Vagina (tissue), 2 donors: ENCODE measurements around the gene FGF3. TPM values are rescaled to one million over a fixed set of nuclear protein-coding genes. Genes with fewer than 3 reads are reported as not detected.

Experiments
- DNase-seq, 2 donors: peaks; one replicate each; pipeline ENCODE4 v3.0.0-alpha.2; 2017; ENCODE audit errors: extremely low spot score in 2 of 2
- H3K27ac ChIP-seq: fragments of 200-600 bp; sonication (generic); one replicate; pipeline ENCODE4 v1.5.1; 2019
- H3K27me3 ChIP-seq: fragments of 200-600 bp; sonication (generic); one replicate; pipeline ENCODE4 v1.5.1; 2019
- H3K36me3 ChIP-seq, 2 donors: fragments of 200-600 bp; sonication (generic); one replicate each; pipeline ENCODE4 v1.5.1; 2017 to 2019
- H3K4me1 ChIP-seq: fragments of 200-600 bp; sonication (generic); one replicate; pipeline ENCODE4 v1.5.1; 2019
- H3K4me3 ChIP-seq, 2 donors: fragments of 200-600 bp; sonication (generic); 1 replicate in 1 of 2; 2 replicates in 1 of 2; pipeline ENCODE4 v1.5.1; 2016 to 2019
- H3K9me3 ChIP-seq: fragments of 200-600 bp; sonication (generic); one replicate; pipeline ENCODE4 v1.5.1; 2019
- CTCF ChIP-seq, 3 experiments: fragments of 450-650 bp in 2 of 3; fragments of 200-600 bp in 1 of 3; sonication (generic) in 1 of 3; IDR thresholded peaks; one replicate each; pipeline ENCODE4 v1.5.1; 2017 to 2019; ENCODE audit warnings: antibody characterized with exemption in 3 of 3, mild to moderate bottlenecking in 2 of 3, moderate library complexity in 2 of 3
- POLR2A ChIP-seq, 2 donors: fragments of 450-650 bp; IDR thresholded peaks; one replicate each; pipeline ENCODE4 v1.6.1; 2017; ENCODE audit warnings: antibody characterized with exemption in 2 of 2, mild to moderate bottlenecking in 2 of 2, moderate library complexity in 2 of 2
- POLR2AphosphoS5 ChIP-seq, 2 donors: sonication (generic); formaldehyde crosslinking; IDR thresholded peaks; one replicate each; pipeline ENCODE4 v1.9.0; 2017; ENCODE audit warnings: antibody characterized with exemption in 2 of 2, mild to moderate bottlenecking in 2 of 2, low read depth in 1 of 2; ENCODE audit not compliant: insufficient read depth in 1 of 2
- intact Hi-C: fragments of 100-400 bp; cut with DNase I; formaldehyde crosslinking; loops from one replicate; pipeline ENCODE4 v1.15.1; 2023
- total RNA-seq: library from RNA; depleted of rRNA; stranded (reverse); fragments of >200 nt; gene quantifications from one replicate; pipeline ENCODE4 v1.2.3, GENCODE V29; 2016

FGF3 gene
- total RNA-seq, 1 donor from 2014 or later: not detected

- no peak for TF ChIP-seq POLR2AphosphoS5 (IDR thresholded peaks at IDR 0.05; ENCODE audit: insufficient read depth in 1 of 2, low read depth in 1 of 2)
- no peak for TF ChIP-seq POLR2A (IDR thresholded peaks at IDR 0.05)
- TF ChIP-seq CTCF (IDR thresholded peaks at IDR 0.05): no peak
- DNase-seq: no peak
- peaks cover 6% of the 10 kb centered on the region for H3K4me1 ChIP-seq
- H3K36me3 ChIP-seq: no peaks in the 10 kb centered on the region
- peaks cover 4% of the 10 kb centered on the region for H3K27me3 ChIP-seq
- H3K9me3 ChIP-seq: no peaks in the 10 kb centered on the region
- no peak overlapping the region for H3K4me3 ChIP-seq
- intact Hi-C loops: no loop called here
- no peak overlapping the region for H3K27ac ChIP-seq
These were observed 390 bp upstream of the FGF3 start for GRCh38 chr11:69819541-69820070.

GRCh38 chr11:69818231-69818602 lies 999 bp downstream of the FGF3 start:
- Histone ChIP-seq H3K27me3 (peaks cover 4% of the 10 kb centered on the region), H3K4me3 (no peak overlapping the region), H3K27ac (no peak overlapping the region), H3K4me1 (peaks cover 6% of the 10 kb centered on the region), H3K9me3 (no peaks in the 10 kb centered on the region), H3K36me3 (no peaks in the 10 kb centered on the region)
- no peak for DNase-seq
- TF ChIP-seq POLR2A (IDR thresholded peaks at IDR 0.05) (no peak), POLR2AphosphoS5 (IDR thresholded peaks at IDR 0.05; ENCODE audit: insufficient read depth in 1 of 2, low read depth in 1 of 2) (no peak), CTCF (IDR thresholded peaks at IDR 0.05) (no peak)
- intact Hi-C loops: no loop called here

- H3K4me1 ChIP-seq: peaks cover 6% of the 10 kb centered on the region
- DNase-seq: no peak
- H3K9me3 ChIP-seq: no peaks in the 10 kb centered on the region
- TF ChIP-seq CTCF (IDR thresholded peaks at IDR 0.05): no peak
- TF ChIP-seq POLR2AphosphoS5 (IDR thresholded peaks at IDR 0.05; ENCODE audit: insufficient read depth in 1 of 2, low read depth in 1 of 2): no peak
- no peak for TF ChIP-seq POLR2A (IDR thresholded peaks at IDR 0.05)
- no peak overlapping the region for H3K4me3 ChIP-seq
- H3K27ac ChIP-seq: no peak overlapping the region
- intact Hi-C loops: no loop called here
- peaks cover 4% of the 10 kb centered on the region for H3K27me3 ChIP-seq
- no peaks in the 10 kb centered on the region for H3K36me3 ChIP-seq
These were observed 1.7 kb downstream of the FGF3 start for GRCh38 chr11:69817265-69818230.

GRCh38 chr11:69816671-69817070 lies 2.5 kb downstream of the FGF3 start:
- H3K9me3 ChIP-seq: no peaks in the 10 kb centered on the region
- peaks cover 6% of the 10 kb centered on the region for H3K4me1 ChIP-seq
- peaks cover 4% of the 10 kb centered on the region for H3K27me3 ChIP-seq
- H3K36me3 ChIP-seq: no peaks in the 10 kb centered on the region
- no peak overlapping the region for H3K27ac ChIP-seq
- no peak for TF ChIP-seq CTCF (IDR thresholded peaks at IDR 0.05)
- no peak for TF ChIP-seq POLR2A (IDR thresholded peaks at IDR 0.05)
- TF ChIP-seq POLR2AphosphoS5 (IDR thresholded peaks at IDR 0.05; ENCODE audit: insufficient read depth in 1 of 2, low read depth in 1 of 2): no peak
- intact Hi-C loops: no loop called here
- DNase-seq: no peak
- no peak overlapping the region for H3K4me3 ChIP-seq

DNA sequence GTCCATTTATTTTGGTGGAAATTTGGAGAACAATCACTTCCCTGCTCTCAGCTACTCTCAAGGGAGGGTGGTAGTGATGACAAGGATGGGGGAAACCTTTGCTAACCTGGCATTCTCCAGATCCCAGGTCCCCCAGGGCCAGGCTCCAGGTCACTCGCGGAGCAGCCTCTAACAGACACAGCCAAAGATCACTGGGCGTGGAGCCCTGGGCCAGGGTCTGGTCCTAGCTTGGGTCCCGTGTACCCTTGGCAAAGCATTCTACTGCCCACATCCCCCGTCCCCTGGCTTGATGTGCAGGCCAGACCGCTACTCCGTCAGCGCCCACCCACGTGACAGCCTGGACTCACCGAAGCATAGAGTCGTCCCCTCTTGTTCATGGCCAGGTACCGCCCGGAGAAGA lies 3.2 kb downstream of the FGF3 start:
- no peak for DNase-seq
- Histone ChIP-seq H3K4me3 (no peak overlapping the region), H3K27me3 (peaks cover 4% of the 10 kb centered on the region), H3K36me3 (no peaks in the 10 kb centered on the region), H3K4me1 (peaks cover 6% of the 10 kb centered on the region), H3K27ac (no peak overlapping the region), H3K9me3 (no peaks in the 10 kb centered on the region)
- intact Hi-C loops: no loop called here
- TF ChIP-seq POLR2A (IDR thresholded peaks at IDR 0.05) (no peak), POLR2AphosphoS5 (IDR thresholded peaks at IDR 0.05; ENCODE audit: insufficient read depth in 1 of 2, low read depth in 1 of 2) (no peak), CTCF (IDR thresholded peaks at IDR 0.05) (no peak)
